CD1c-positive myeloid dendritic cell (primary cell): ENCODE data around the gene SLC35E3.
"Not testable (repeated sequence)": the region's sequence is repeated elsewhere in the genome, so short reads cannot be mapped to it uniquely, and the experiment has no call there.

Experiments
- DNase-seq: peaks from one replicate; pipeline ENCODE4 v3.0.0-alpha.2; 2016; ENCODE audit errors: extremely low spot score

SLC35E3 gene

GRCh38 chr12:68794653-68795251 is 48.8 kb downstream of the SLC35E3 start:
- no peak for DNase-seq

- DNase-seq, result no peak
These were observed 50.4 kb downstream of the SLC35E3 start for GRCh38 chr12:68796399-68796798.

GRCh38 chr12:68798882-68799234 is 52.9 kb downstream of the SLC35E3 start:
- no peak for DNase-seq

- DNase-seq, result no peak
These were observed 54.3 kb downstream of the SLC35E3 start for GRCh38 chr12:68800294-68800693.

GRCh38 chr12:68801124-68801523 is 55.1 kb downstream of the SLC35E3 start:
- not testable (repeated sequence) for DNase-seq

- not testable (repeated sequence) for DNase-seq
These were observed 56.4 kb downstream of the SLC35E3 start for GRCh38 chr12:68802372-68802745.

- DNase-seq, result not testable (repeated sequence)
These were observed 57.1 kb downstream of the SLC35E3 start for GRCh38 chr12:68802911-68803651.

- DNase-seq, result no peak
These were observed 58.1 kb downstream of the SLC35E3 start for GRCh38 chr12:68803948-68804656.

- DNase-seq, result no peak
These were observed 58.9 kb downstream of the SLC35E3 start for GRCh38 chr12:68804657-68805591.

- DNase-seq, result no peak
These were observed 59.7 kb downstream of the SLC35E3 start for GRCh38 chr12:68805592-68806120.

- no peak for DNase-seq
These were observed 60.7 kb downstream of the SLC35E3 start for GRCh38 chr12:68806488-68807237.

- not testable (repeated sequence) for DNase-seq
These were observed 61.2 kb downstream of the SLC35E3 start for GRCh38 chr12:68807274-68807575.

GRCh38 chr12:68807576-68808387 is 61.8 kb downstream of the SLC35E3 start, which contains the start of gene MDM2:
TSS of gene MDM2 (plus strand) at chr12:68808177. CDS start at chr12:68808478, 301 bp downstream.
- peak; percentile 97 for DNase-seq

GRCh38 chr12:68808388-68809189 is 62.6 kb downstream of the SLC35E3 start:
- peak; percentile 90 for DNase-seq

GRCh38 chr12:68809190-68810026 is 63.4 kb downstream of the SLC35E3 start:
- DNase-seq, result no peak

- not testable (repeated sequence) for DNase-seq
These were observed 64.0 kb downstream of the SLC35E3 start for GRCh38 chr12:68810027-68810389.

GRCh38 chr12:68811573-68811972 is 65.6 kb downstream of the SLC35E3 start:
- DNase-seq, result not testable (repeated sequence)

- no peak for DNase-seq
These were observed 66.7 kb downstream of the SLC35E3 start for GRCh38 chr12:68812553-68813241.
